Right cardiac atrium (tissue), 5 donors: ENCODE data around the gene KLHL41. TPM values are rescaled to one million over a fixed set of nuclear protein-coding genes. Genes with fewer than 3 reads are reported as not detected.
"Not testable (repeated sequence)": the region's sequence is repeated elsewhere in the genome, so short reads cannot be mapped to it uniquely, and the experiment has no call there.

Experiments used
- ATAC-seq, 2 donors: fragments of 200-7000 bp; cut with Tn5 transposase; one replicate each; pipeline versions ENCODE4 v1.8.0 to v1.9.1; 2020; ENCODE audit warnings: moderate library complexity in 2 of 2, mild to moderate bottlenecking in 1 of 2
- DNase-seq, 3 donors: peaks; one replicate each; pipeline ENCODE4 v3.0.0-alpha.2; 2020
- H3K27ac ChIP-seq: one replicate; pipeline ENCODE4 v1.5.1; 2013; ENCODE audit warnings: mild to moderate bottlenecking, low read length, control low read depth, moderate library complexity
- H3K27me3 ChIP-seq: one replicate; pipeline ENCODE4 v1.6.1; 2013; ENCODE audit not compliant: control insufficient read depth, insufficient read depth
- H3K4me1 ChIP-seq: one replicate; pipeline ENCODE4 v1.6.1; 2013; ENCODE audit warnings: low read length; ENCODE audit not compliant: control insufficient read depth, insufficient read depth
- H3K4me3 ChIP-seq: one replicate; pipeline ENCODE4 v1.5.1; 2013; ENCODE audit warnings: low read length, control low read depth
- H3K9me3 ChIP-seq: one replicate; pipeline ENCODE4 v1.6.1; 2013; ENCODE audit warnings: low read length; ENCODE audit not compliant: control insufficient read depth
- WGBS: extraction: QIAGEN DNeasy Blood & Tissue Kit; methylation state at CpG from one replicate; pipeline ENCODE4 v1.1.7; 2013; 5-methylcytosine and 5-hydroxymethylcytosine counted together
- intact Hi-C, 4 donors: fragments of 100-400 bp; cut with DNase I; formaldehyde crosslinking; loops; one replicate each; pipeline versions ENCODE4 v1.11.0 to v1.14.0; 2022 to 2023
- polyA plus RNA-seq: library from polyadenylated mRNA; stranded (reverse); fragments of 200-250 nt; gene quantifications from one replicate; pipeline ENCODE4 v1.2.3, GENCODE V29; 2013
- total RNA-seq, 4 donors: library from RNA; stranded (reverse); fragmentation: NEBNext Ultra II Directional; extraction: Animal tissue kit (Norgen Biotek cat#: 25700); gene quantifications; one replicate each; pipeline ENCODE4 v1.2.1, GENCODE V29; 2021
- donor health status: healthy with polysubstance abuse.
- donor health status: DM: no; HTN: yes; CAD: no.
- donor health status: DM: no; HTN: no; CAD: no.
- donor health status: DM: no; HTN: yes; CAD: no; lungs with severe emphysema.
- donor health status: DM: yes; HTN: yes; CAD: no.

Gene KLHL41
- total and polyA plus RNA-seq, 5 donors: 62.2 to 165 (median 86.6) TPM

DNA sequence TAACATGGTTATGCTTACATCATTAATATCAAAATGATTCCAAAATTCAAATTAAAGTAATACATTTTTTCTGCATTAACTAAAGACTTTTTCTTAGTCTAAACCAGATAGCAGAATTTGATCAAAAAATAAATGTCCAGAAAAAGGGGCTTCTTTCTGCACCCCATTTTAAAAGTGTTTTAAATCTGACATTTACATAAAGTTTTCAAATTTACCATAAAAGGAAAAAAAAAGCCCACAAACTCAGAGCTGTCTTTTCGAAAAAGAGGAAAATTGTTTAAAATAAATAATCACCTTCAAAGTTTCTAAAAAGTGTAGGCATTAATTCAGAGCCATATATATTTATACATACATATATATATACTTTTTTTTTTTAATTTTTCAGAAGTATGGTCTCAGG lies 62.7 kb downstream of the KLHL41 start:
- no peak for ATAC-seq
- Histone ChIP-seq H3K4me3 (no peak overlapping the region), H3K4me1 (no peaks in the 10 kb centered on the region), H3K27ac (no peak overlapping the region), H3K27me3 (no peaks in the 10 kb centered on the region), H3K9me3 (no peaks in the 10 kb centered on the region)
- DNase-seq: no peak
- 86% methylated on average over 1 of the region's 1 CpG for WGBS
- intact Hi-C loops: no loop called here

DNA sequence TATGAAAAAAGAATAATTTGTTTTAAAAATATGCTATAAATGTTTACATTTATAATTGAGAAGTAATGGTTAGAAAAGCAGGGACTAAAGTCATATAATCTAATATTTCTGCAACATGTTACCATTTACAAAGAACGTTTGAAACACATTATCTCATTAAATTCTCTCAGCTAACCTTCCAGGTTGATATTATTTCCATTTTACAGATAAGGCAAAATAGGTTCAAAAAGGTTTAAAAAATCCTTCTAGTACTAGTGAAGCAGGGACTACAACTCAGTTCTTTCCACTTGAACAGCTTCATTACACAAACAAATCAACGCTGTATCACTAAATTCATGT lies 63.3 kb downstream of the KLHL41 start:
- ATAC-seq (no peak), DNase-seq (no peak)
- H3K27ac ChIP-seq: no peak overlapping the region
- no peaks in the 10 kb centered on the region for H3K9me3 ChIP-seq
- intact Hi-C loops: no loop called here
- no peaks in the 10 kb centered on the region for H3K27me3 ChIP-seq
- no peaks in the 10 kb centered on the region for H3K4me1 ChIP-seq
- H3K4me3 ChIP-seq: peak overlapping the region; percentile 96
- WGBS: 27% methylated on average over 2 of the region's 2 CpGs

DNA sequence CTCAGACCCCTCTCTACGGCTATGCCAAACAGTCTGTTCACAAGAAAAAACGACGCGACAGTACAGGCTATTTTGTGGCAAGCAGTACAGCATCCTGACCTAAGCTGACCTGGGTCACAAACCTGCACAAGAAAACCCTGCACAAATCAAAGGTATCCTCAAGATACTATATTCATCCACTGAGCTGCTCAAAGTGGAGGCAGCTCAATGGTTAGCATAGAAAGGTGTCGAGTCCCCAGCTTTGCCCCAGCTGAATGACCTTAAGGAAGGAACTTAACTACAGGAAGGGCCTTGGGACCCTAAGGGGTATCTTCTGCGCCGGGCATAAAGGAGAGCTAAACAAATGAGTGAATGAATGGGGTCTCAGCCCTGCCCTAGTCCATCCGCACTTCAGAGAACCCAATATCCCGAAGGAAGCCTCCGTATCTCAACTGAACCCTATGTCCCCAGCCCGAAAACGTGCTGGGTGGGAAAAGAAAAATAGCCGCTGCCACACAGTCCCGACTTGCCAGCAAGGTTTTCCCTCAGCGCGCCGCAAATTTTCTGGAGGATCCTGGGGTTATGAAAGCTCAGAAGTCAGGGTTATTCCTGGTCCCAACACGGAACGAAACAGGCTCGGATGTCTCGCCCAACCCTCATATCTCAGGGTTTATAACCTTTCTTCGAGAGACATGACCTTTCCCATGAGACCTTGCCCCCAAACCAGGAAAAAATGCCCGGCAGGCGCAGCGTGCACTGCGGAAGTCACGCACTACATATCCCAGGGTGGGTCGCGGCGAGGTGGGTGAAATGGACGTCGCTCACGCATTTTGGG lies 63.9 kb downstream of the KLHL41 start, which contains the start of gene FASTKD1:
TSS of gene FASTKD1 (minus strand) at position 706 of the 814 bp plus-strand sequence. CDS start 1,836 bp downstream, outside the sequence.
- H3K27ac ChIP-seq: peak within 1 kb of the TSS; percentile 75
- H3K4me1 ChIP-seq: no peaks in the 10 kb centered on the region
- peak; percentile 100 for ATAC-seq
- no peaks in the 10 kb centered on the region for H3K9me3 ChIP-seq
- no peaks in the 10 kb centered on the region for H3K27me3 ChIP-seq
- H3K4me3 ChIP-seq: peak within 1 kb of the TSS; percentile 96
- under 1% methylated on average over 33 of the region's 33 CpGs for WGBS
- peak; percentile 92 to 96 (median 95) for DNase-seq
- intact Hi-C loops: no loop called here

DNA sequence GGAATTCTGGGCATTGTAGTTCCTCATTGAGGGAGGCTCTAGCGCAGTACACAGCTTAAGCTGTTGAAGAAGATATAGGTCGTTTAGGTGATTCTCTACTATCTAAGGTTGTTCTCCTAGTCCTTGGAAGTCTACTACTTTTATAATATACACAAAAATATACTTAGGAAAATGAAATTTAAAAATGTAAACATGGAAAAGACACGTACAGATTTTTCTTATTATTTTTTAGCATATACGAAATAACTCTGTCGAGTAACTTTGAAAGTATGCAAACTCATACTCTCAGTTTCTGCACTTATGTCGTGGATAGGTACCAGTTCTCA lies 64.4 kb downstream of the KLHL41 start:
- intact Hi-C loops: no loop called here

DNA sequence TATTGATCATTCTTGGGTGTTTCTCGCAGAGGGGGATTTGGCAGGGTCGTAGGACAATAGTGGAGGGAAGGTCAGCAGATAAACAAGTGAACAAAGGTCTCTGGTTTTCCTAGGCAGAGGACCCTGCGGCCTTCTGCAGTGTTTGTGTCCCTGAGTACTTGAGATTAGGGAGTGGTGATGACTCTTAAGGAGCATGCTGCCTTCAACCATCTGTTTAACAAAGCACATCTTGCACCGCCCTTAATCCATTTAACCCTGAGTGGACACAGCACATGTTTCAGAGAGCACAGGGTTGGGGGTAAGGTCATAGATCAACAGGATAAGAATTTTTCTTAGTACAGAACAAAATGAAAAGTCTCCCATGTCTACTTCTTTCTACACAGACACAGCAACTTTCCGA lies 65.0 kb downstream of the KLHL41 start:
- H3K4me3 ChIP-seq, H3K27ac ChIP-seq, intact Hi-C loops, H3K27me3 ChIP-seq, H3K4me1 ChIP-seq, DNase-seq, H3K9me3 ChIP-seq, ATAC-seq: not testable (repeated sequence)
- WGBS: 81% methylated on average over 5 of the region's 5 CpGs

More for the DNA sequence above, 64.4 kb downstream of the KLHL41 start:
- Histone ChIP-seq H3K27me3 (no peaks in the 10 kb centered on the region), H3K4me1 (no peaks in the 10 kb centered on the region), H3K27ac (no peak overlapping the region), H3K4me3 (peak overlapping the region; percentile 96), H3K9me3 (no peaks in the 10 kb centered on the region)
- no peak for ATAC-seq
- WGBS: 39% methylated on average over 6 of the region's 6 CpGs
- DNase-seq: no peak

DNA sequence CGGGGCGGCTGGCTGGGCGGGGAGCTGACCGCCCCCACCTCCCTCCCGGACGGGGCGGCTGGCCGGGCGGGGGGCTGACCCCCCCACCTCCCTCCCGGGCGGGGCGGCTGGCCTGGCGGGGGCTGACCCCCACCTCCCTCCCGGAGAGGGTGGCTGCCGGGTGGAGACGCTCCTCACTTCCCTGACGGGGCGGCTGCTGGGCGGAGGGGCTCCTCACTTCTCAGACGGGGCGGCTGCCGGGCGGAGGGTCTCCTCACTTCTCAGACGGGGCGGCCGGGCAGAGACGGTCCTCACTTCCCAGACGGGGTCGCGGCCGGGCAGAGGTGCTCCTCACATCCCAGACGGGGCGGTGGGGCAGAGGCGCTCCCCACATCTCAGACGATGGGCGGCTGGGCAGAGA lies 65.8 kb downstream of the KLHL41 start:
- H3K4me3 ChIP-seq, H3K4me1 ChIP-seq, H3K27me3 ChIP-seq, intact Hi-C loops, ATAC-seq, H3K27ac ChIP-seq, H3K9me3 ChIP-seq: not testable (repeated sequence)
- peak in 1 of 3 donors; percentile 58 for DNase-seq
- 91% methylated on average over 33 of the region's 36 CpGs for WGBS

Other genes with a start within 250 kb of the KLHL41 start
- under 1 TPM; 0.24 to 0.66 (median 0.38) TPM for gene LRP2, start 147.2 kb upstream of the KLHL41 start, total RNA-seq
- gene LRP2, start 147.2 kb upstream of the KLHL41 start, polyA plus RNA-seq: 0.16 TPM
- gene BBS5, start 30.2 kb upstream of the KLHL41 start, total RNA-seq: 1 to 10 TPM; 8.3 to 9.6 (median 8.9) TPM
- gene BBS5, start 30.2 kb upstream of the KLHL41 start, polyA plus RNA-seq: 8.0 TPM
- 10 to 100 TPM; 46.4 to 60.6 (median 52.4) TPM for gene FASTKD1, start 64.2 kb downstream of the KLHL41 start, total RNA-seq
- gene FASTKD1, start 64.2 kb downstream of the KLHL41 start, polyA plus RNA-seq: 55.1 TPM
- 10 to 100 TPM; 41.3 to 49.4 (median 45.2) TPM for gene PPIG, start 74.6 kb downstream of the KLHL41 start, total RNA-seq
- gene PPIG, start 74.6 kb downstream of the KLHL41 start, polyA plus RNA-seq: 40.4 TPM
- gene CFAP210, start 184.7 kb downstream of the KLHL41 start, total RNA-seq: not detected
- 0.14 TPM for gene CFAP210, start 184.7 kb downstream of the KLHL41 start, polyA plus RNA-seq
- gene PHOSPHO2, start 184.8 kb downstream of the KLHL41 start, total RNA-seq: 1 to 10 TPM; 4.1 to 5.9 (median 4.4) TPM
- 3.5 TPM for gene PHOSPHO2, start 184.8 kb downstream of the KLHL41 start, polyA plus RNA-seq
- 10 to 100 TPM; 22.5 to 29.5 (median 25.7) TPM for gene KLHL23, start 224.1 kb downstream of the KLHL41 start, total RNA-seq
- 16.7 TPM for gene KLHL23, start 224.1 kb downstream of the KLHL41 start, polyA plus RNA-seq